ENCODE results near the gene OTUD4.
"Not testable (repeated sequence)": the region's sequence is repeated elsewhere in the genome, so short reads cannot be mapped to it uniquely, and the experiment has no call there.

Gene OTUD4

GRCh38 chr4:145170223-145170622 lies 10.2 kb downstream of the OTUD4 start:
- no peak overlapping the region for H3K4me3 Mint-ChIP-seq
- no peaks in the 10 kb centered on the region for H3K27me3 Mint-ChIP-seq
- no peaks in the 10 kb centered on the region for H3K9me3 Mint-ChIP-seq (ENCODE audit: low read depth)
- H3K27ac Mint-ChIP-seq, result no peak overlapping the region
- peaks cover 42% of the 10 kb centered on the region for H3K4me1 Mint-ChIP-seq (ENCODE audit: low read depth)
- peaks cover 24% of the 10 kb centered on the region for H3K36me3 Mint-ChIP-seq

GRCh38 chr4:145168581-145169187 lies 11.7 kb downstream of the OTUD4 start:
- Mint-ChIP-seq H3K27ac (peak overlapping the region; percentile 16), H3K36me3 (peaks cover 14% of the 10 kb centered on the region), H3K9me3 (ENCODE audit: low read depth) (no peaks in the 10 kb centered on the region), H3K27me3 (no peaks in the 10 kb centered on the region), H3K4me3 (no peak overlapping the region), H3K4me1 (ENCODE audit: low read depth) (peaks cover 30% of the 10 kb centered on the region)

GRCh38 chr4:145167887-145168286 lies 12.5 kb downstream of the OTUD4 start:
- H3K36me3 Mint-ChIP-seq, result peaks cover 12% of the 10 kb centered on the region
- H3K4me3 Mint-ChIP-seq, result no peak overlapping the region
- H3K27me3 Mint-ChIP-seq, result no peaks in the 10 kb centered on the region
- H3K27ac Mint-ChIP-seq, result no peak overlapping the region
- no peaks in the 10 kb centered on the region for H3K9me3 Mint-ChIP-seq (ENCODE audit: low read depth)
- peaks cover 25% of the 10 kb centered on the region for H3K4me1 Mint-ChIP-seq (ENCODE audit: low read depth)

DNA sequence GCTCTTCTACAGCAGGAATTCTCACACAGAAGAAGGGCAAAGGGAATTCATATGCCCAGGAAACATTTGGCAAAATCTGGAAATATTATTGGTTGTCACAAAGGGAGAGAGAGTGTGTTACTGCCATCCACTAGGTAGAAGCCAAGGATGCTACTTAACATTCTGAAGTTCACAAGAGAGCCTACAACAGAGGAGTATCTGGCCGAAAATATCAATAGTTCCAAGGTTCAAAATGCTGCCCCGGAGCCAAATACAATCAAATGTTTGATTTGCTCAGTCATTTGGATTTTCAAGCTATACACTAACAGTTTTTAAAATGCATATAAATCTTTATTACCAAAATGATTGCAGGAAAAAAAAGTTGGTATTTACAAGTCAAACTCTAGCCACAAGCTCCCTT lies 18.8 kb downstream of the OTUD4 start:
- H3K27me3 Mint-ChIP-seq, result no peaks in the 10 kb centered on the region
- H3K27ac Mint-ChIP-seq, result no peak overlapping the region
- peaks cover 9% of the 10 kb centered on the region for H3K4me1 Mint-ChIP-seq (ENCODE audit: low read depth)

GRCh38 chr4:145156986-145157385 lies 23.4 kb downstream of the OTUD4 start:
- no peak overlapping the region for H3K4me3 Mint-ChIP-seq
- peaks cover 12% of the 10 kb centered on the region for H3K4me1 Mint-ChIP-seq (ENCODE audit: low read depth)
- H3K9me3 Mint-ChIP-seq (ENCODE audit: low read depth), result no peaks in the 10 kb centered on the region
- no peaks in the 10 kb centered on the region for H3K27me3 Mint-ChIP-seq
- H3K27ac Mint-ChIP-seq, result no peak overlapping the region
- H3K36me3 Mint-ChIP-seq, result peaks cover 9% of the 10 kb centered on the region

More for the DNA sequence above, 18.8 kb downstream of the OTUD4 start:
- Mint-ChIP-seq H3K4me3 (no peak overlapping the region), H3K9me3 (ENCODE audit: low read depth) (no peaks in the 10 kb centered on the region), H3K36me3 (peaks cover 3% of the 10 kb centered on the region)

DNA sequence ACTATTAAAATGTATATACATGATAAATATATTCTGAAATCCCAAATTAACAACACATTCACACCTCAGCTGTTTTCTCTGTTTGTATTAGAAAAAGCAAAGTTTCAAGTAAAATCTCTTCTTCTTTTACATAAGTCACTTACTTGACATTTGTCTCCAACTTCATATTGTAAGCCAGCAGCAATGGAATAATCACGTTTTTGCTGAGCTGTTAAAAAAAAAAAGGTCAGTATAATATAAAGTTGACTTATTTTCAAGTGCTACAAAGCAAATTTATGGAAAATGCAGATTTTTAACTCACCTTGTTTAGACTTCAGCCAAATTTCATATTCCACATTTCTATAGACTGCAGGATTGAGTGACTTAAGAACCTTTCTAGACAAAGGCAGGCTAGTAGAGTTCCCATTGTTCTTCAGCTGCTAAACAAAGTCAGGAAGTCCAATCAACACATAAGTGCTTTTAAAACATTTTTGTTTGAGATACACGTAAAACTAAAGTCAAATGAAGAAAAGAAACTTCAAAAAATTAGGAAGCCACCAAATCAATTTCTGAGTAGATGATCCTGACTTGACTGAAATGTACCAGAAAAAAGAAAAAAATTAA lies 25.0 kb downstream of the OTUD4 start:
- Mint-ChIP-seq H3K4me1 (ENCODE audit: low read depth) (peaks cover 9% of the 10 kb centered on the region), H3K27me3 (no peaks in the 10 kb centered on the region)

DNA sequence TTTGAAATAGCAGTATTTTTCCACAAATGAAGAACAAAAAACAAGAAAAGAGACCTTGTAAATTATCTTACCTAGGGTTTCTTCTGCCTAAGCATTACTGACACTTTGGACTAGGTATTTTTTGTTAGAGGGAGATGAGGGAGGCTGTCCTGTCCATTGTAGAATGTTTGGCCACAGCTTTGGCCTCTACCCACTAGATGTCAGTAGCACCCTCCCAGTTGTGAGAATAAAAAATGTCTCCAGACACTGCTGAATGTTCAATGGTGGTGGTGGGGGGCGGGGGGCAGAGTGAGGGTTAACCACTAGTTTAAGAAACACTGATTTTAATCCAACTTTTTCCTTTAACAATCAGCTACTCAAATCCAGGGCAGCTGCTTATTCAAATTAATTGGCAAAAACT lies 25.8 kb downstream of the OTUD4 start:
- no peak overlapping the region for H3K27ac Mint-ChIP-seq
- H3K4me3 Mint-ChIP-seq, result no peak overlapping the region
- peaks cover 9% of the 10 kb centered on the region for H3K4me1 Mint-ChIP-seq (ENCODE audit: low read depth)
- H3K36me3 Mint-ChIP-seq, result peaks cover 13% of the 10 kb centered on the region
- no peaks in the 10 kb centered on the region for H3K27me3 Mint-ChIP-seq
- H3K9me3 Mint-ChIP-seq (ENCODE audit: low read depth), result no peaks in the 10 kb centered on the region

More for the DNA sequence above, 25.0 kb downstream of the OTUD4 start:
- no peaks in the 10 kb centered on the region for H3K9me3 Mint-ChIP-seq (ENCODE audit: low read depth)
- H3K27ac Mint-ChIP-seq, result no peak overlapping the region
- H3K4me3 Mint-ChIP-seq, result no peak overlapping the region
- peaks cover 9% of the 10 kb centered on the region for H3K36me3 Mint-ChIP-seq

GRCh38 chr4:145153904-145154298 lies 26.5 kb downstream of the OTUD4 start:
- Mint-ChIP-seq H3K36me3 (peaks cover 17% of the 10 kb centered on the region), H3K27me3 (no peaks in the 10 kb centered on the region), H3K9me3 (ENCODE audit: low read depth) (no peaks in the 10 kb centered on the region), H3K27ac (no peak overlapping the region), H3K4me1 (ENCODE audit: low read depth) (peaks cover 11% of the 10 kb centered on the region), H3K4me3 (no peak overlapping the region)

- Mint-ChIP-seq H3K27me3 (no peaks in the 10 kb centered on the region), H3K4me3 (no peak overlapping the region), H3K9me3 (ENCODE audit: low read depth) (no peaks in the 10 kb centered on the region), H3K36me3 (peaks cover 20% of the 10 kb centered on the region), H3K4me1 (ENCODE audit: low read depth) (peaks cover 11% of the 10 kb centered on the region), H3K27ac (no peak overlapping the region)
Measured at GRCh38 chr4:145153181-145153903, 27.0 kb downstream of the OTUD4 start.

DNA sequence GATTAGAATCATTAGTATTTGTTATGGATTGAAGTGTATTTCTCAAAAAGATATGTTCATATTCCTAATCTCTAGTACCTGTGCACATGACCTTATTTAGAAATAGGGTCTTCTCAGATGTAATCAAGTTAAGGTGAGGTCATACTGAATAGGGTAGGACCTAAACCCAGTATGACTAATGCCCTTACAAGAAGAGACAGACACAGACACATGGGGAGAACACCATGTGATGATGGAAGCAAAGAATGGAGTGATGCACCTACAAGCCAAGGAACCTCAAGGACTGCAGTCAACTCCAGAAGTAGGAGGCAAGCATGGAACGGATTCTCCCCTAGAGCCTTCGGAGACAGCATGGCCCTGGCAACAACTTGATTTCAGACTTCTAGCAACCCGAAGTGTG lies 31.4 kb downstream of the OTUD4 start:
- no peaks in the 10 kb centered on the region for H3K9me3 Mint-ChIP-seq (ENCODE audit: low read depth)
- no peak overlapping the region for H3K4me3 Mint-ChIP-seq
- peaks cover 23% of the 10 kb centered on the region for H3K36me3 Mint-ChIP-seq
- H3K4me1 Mint-ChIP-seq (ENCODE audit: low read depth), result peaks cover 4% of the 10 kb centered on the region
- H3K27me3 Mint-ChIP-seq, result no peaks in the 10 kb centered on the region
- H3K27ac Mint-ChIP-seq, result no peak overlapping the region

GRCh38 chr4:145136219-145136618 lies 44.2 kb downstream of the OTUD4 start:
- not testable (repeated sequence) for H3K27me3 Mint-ChIP-seq; H3K4me3 Mint-ChIP-seq; H3K9me3 Mint-ChIP-seq (ENCODE audit: low read depth)
- H3K27ac Mint-ChIP-seq, result peak overlapping the region; percentile 68
- H3K36me3 Mint-ChIP-seq, result peaks cover 21% of the 10 kb centered on the region
- peaks cover 38% of the 10 kb centered on the region for H3K4me1 Mint-ChIP-seq (ENCODE audit: low read depth)

GRCh38 chr4:145132511-145133098 lies 47.8 kb downstream of the OTUD4 start:
- Mint-ChIP-seq H3K4me3 (peak overlapping the region; percentile 45), H3K36me3 (peaks cover 18% of the 10 kb centered on the region), H3K4me1 (ENCODE audit: low read depth) (peaks cover 43% of the 10 kb centered on the region)

DNA sequence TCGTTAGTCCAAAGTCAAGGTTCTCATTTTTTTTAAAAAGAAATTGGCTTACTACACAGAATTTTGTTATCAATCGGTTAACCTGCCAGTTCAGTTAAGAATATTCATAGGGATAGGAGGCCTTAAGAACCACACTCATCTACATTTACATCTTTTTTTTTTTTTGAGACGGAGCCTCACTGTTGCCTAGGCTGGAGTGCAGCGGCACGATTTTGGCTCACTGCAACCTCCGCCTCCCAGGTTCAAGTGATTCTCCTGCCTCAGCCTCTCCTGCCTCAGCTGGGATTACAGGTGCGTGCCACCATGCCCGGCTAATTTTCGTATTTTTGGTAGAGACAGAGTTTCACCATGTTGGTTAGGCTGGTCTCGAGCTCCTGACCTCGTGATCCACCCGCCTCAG lies 48.5 kb downstream of the OTUD4 start:
- Mint-ChIP-seq H3K4me3 (no peak overlapping the region), H3K27ac (peak overlapping the region; percentile 46), H3K36me3 (peaks cover 15% of the 10 kb centered on the region), H3K27me3 (no peaks in the 10 kb centered on the region), H3K4me1 (ENCODE audit: low read depth) (peaks cover 37% of the 10 kb centered on the region), H3K9me3 (ENCODE audit: low read depth) (no peaks in the 10 kb centered on the region)

More at GRCh38 chr4:145132511-145133098, 47.8 kb downstream of the OTUD4 start:
- H3K9me3 Mint-ChIP-seq (ENCODE audit: low read depth), result no peaks in the 10 kb centered on the region
- H3K27me3 Mint-ChIP-seq, result no peaks in the 10 kb centered on the region
- H3K27ac Mint-ChIP-seq, result peak overlapping the region; percentile 65

GRCh38 chr4:145130788-145131399 lies 49.5 kb downstream of the OTUD4 start:
- H3K9me3 Mint-ChIP-seq (ENCODE audit: low read depth), result no peaks in the 10 kb centered on the region
- no peak overlapping the region for H3K4me3 Mint-ChIP-seq
- H3K27ac Mint-ChIP-seq, result peak overlapping the region; percentile 51
- no peaks in the 10 kb centered on the region for H3K27me3 Mint-ChIP-seq
- H3K36me3 Mint-ChIP-seq, result peaks cover 17% of the 10 kb centered on the region
- H3K4me1 Mint-ChIP-seq (ENCODE audit: low read depth), result peaks cover 36% of the 10 kb centered on the region

GRCh38 chr4:145130130-145130529 lies 50.3 kb downstream of the OTUD4 start:
- Mint-ChIP-seq H3K27me3 (no peaks in the 10 kb centered on the region), H3K4me3 (no peak overlapping the region), H3K4me1 (ENCODE audit: low read depth) (peaks cover 31% of the 10 kb centered on the region), H3K27ac (peak overlapping the region; percentile 51), H3K9me3 (ENCODE audit: low read depth) (no peaks in the 10 kb centered on the region), H3K36me3 (peaks cover 16% of the 10 kb centered on the region)

All from activated naive CD8-positive, alpha-beta T cell (primary cell).